GM23338 (cell line): ENCODE measurements around the gene SRPK2. TPM values are rescaled to one million over a fixed set of nuclear protein-coding genes. Genes with fewer than 3 reads are reported as not detected.

ENCODE experiments used
- ATAC-seq: fragments of 200-7000 bp; cut with Tn5 transposase; 3 replicates; pipeline ENCODE4 v1.9.1; 2020
- DNase-seq: peaks from one replicate; pipeline ENCODE4 v3.0.0-alpha.2; 2015; ENCODE audit warnings: low spot score
- H2AFZ ChIP-seq: fragments of 200-600 bp; sonication (generic); 2 replicates; pipeline ENCODE4 v1.8.0; 2016; ENCODE audit warnings: antibody characterized with exemption, mild to moderate bottlenecking, moderate library complexity
- H3F3A ChIP-seq: fragments of 200-600 bp; sonication (generic); replicated peaks from 2 replicates; pipeline ENCODE4 v1.8.0; 2017; ENCODE audit warnings: antibody characterized with exemption, mixed run types, low read depth
- H3K27ac ChIP-seq: fragments of 200-600 bp; sonication (generic); 2 replicates; pipeline ENCODE4 v1.6.1; 2016; ENCODE audit warnings: low read depth
- H3K27me3 ChIP-seq: fragments of 200-600 bp; sonication (generic); 2 replicates; pipeline ENCODE4 v1.8.0; 2016; ENCODE audit warnings: mild to moderate bottlenecking, mixed run types, moderate library complexity; ENCODE audit not compliant: insufficient read depth
- H3K36me3 ChIP-seq: fragments of 200-600 bp; sonication (generic); 2 replicates; pipeline ENCODE4 v1.8.0; 2016; ENCODE audit warnings: mild to moderate bottlenecking; ENCODE audit not compliant: insufficient read depth
- H3K4me1 ChIP-seq: fragments of 200-600 bp; sonication (generic); 2 replicates; pipeline ENCODE4 v1.8.0; 2016; ENCODE audit warnings: mild to moderate bottlenecking, moderate library complexity; ENCODE audit not compliant: insufficient read depth
- H3K4me2 ChIP-seq: fragments of 200-600 bp; sonication (generic); 2 replicates; pipeline ENCODE4 v1.7.1; 2017; ENCODE audit warnings: mixed run types
- H3K4me3 ChIP-seq: fragments of 200-600 bp; sonication (generic); 2 replicates; pipeline ENCODE4 v1.6.1; 2016; ENCODE audit warnings: mixed run types
- H3K79me2 ChIP-seq: fragments of 200-600 bp; sonication (generic); replicated peaks from 2 replicates; pipeline ENCODE4 v1.8.0; 2017; ENCODE audit warnings: mild to moderate bottlenecking; ENCODE audit not compliant: insufficient read depth
- H3K9me2 ChIP-seq: fragments of 200-600 bp; sonication (generic); 2 replicates; pipeline ENCODE4 v1.8.0; 2017; ENCODE audit not compliant: insufficient read depth
- H4K20me1 ChIP-seq: fragments of 200-600 bp; sonication (generic); replicated peaks from 2 replicates; pipeline ENCODE4 v1.8.0; 2017; ENCODE audit warnings: mild to moderate bottlenecking; ENCODE audit not compliant: insufficient read depth
- H3K27ac Mint-ChIP-seq: 2 replicates; pipeline ENCODE4 v1.8.0; 2020; ENCODE audit warnings: inconsistent platforms, mild to moderate bottlenecking, moderate library complexity, mixed read lengths
- H3K27me3 Mint-ChIP-seq: 3 replicates; pipeline ENCODE4 v1.8.0; 2022; ENCODE audit warnings: low read depth, mild to moderate bottlenecking, moderate library complexity, mixed read lengths, inconsistent platforms; ENCODE audit not compliant: insufficient read depth, poor library complexity
- H3K36me3 Mint-ChIP-seq: 3 replicates; pipeline ENCODE4 v1.8.0; 2021; ENCODE audit warnings: low read depth, mild to moderate bottlenecking, inconsistent platforms, moderate library complexity, mixed read lengths
- H3K4me1 Mint-ChIP-seq: 3 replicates; pipeline ENCODE4 v1.8.0; 2020; ENCODE audit warnings: mild to moderate bottlenecking, inconsistent platforms, mixed read lengths
- H3K4me3 Mint-ChIP-seq: 3 replicates; pipeline ENCODE4 v1.8.0; 2021; ENCODE audit warnings: moderate library complexity, mild to moderate bottlenecking, inconsistent platforms, mixed read lengths
- H3K9me3 Mint-ChIP-seq: 3 replicates; pipeline ENCODE4 v1.8.0; 2020; ENCODE audit warnings: moderate library complexity, mild to moderate bottlenecking, inconsistent platforms, mixed read lengths
- CTCF ChIP-seq, 2 experiments: fragments of 200-600 bp in 1 of 2; sonication (generic) in 1 of 2; conservative IDR thresholded peaks; 2 replicates each; pipeline versions ENCODE4 v1.5.1 to v1.6.1; 2016 to 2017; ENCODE audit warnings: antibody characterized with exemption in 2 of 2, low read depth in 2 of 2, mild to moderate bottlenecking in 2 of 2, moderate library complexity in 1 of 2
- ETS1 ChIP-seq: IDR thresholded peaks from 2 replicates; pipeline ENCODE4 v1.6.1; 2016; ENCODE audit warnings: antibody characterized with exemption
- EZH2 ChIP-seq: fragments of 200-600 bp; sonication (generic); IDR thresholded peaks from one replicate; pipeline ENCODE4 v1.8.0; 2017; ENCODE audit warnings: antibody characterized with exemption, mild to moderate bottlenecking, low read depth; ENCODE audit not compliant: unreplicated experiment
- EZH2phosphoT487 ChIP-seq: fragments of 200-600 bp; sonication (generic); IDR thresholded peaks from one replicate; pipeline ENCODE4 v1.8.1; 2018; ENCODE audit warnings: antibody characterized with exemption; ENCODE audit not compliant: unreplicated experiment
- JUNB ChIP-seq: IDR thresholded peaks from one replicate; pipeline ENCODE4 v1.6.1; 2016; ENCODE audit warnings: antibody characterized with exemption; ENCODE audit not compliant: unreplicated experiment
- NANOG ChIP-seq: IDR thresholded peaks from 2 replicates; pipeline ENCODE4 v1.6.1; 2016; ENCODE audit warnings: antibody characterized with exemption, borderline replicate concordance
- POLR2AphosphoS5 ChIP-seq: IDR thresholded peaks from 2 replicates; pipeline ENCODE4 v1.6.1; 2016; ENCODE audit warnings: antibody characterized with exemption, low read depth
- ZNF331 ChIP-seq: fragments of 250-450 bp; sonication (Bioruptor Pico); IDR thresholded peaks from 2 replicates; pipeline ENCODE4 v1.5.0; 2020; ENCODE audit warnings: low read depth, mild to moderate bottlenecking, moderate library complexity
- ZNF462 ChIP-seq: fragments of 250-450 bp; sonication (Bioruptor Pico); IDR thresholded peaks from 2 replicates; pipeline ENCODE4 v1.5.0; 2020; ENCODE audit warnings: mild to moderate bottlenecking, moderate library complexity
- polyA plus RNA-seq: library from polyadenylated mRNA; unstranded; fragments of >200 nt; fragmentation: Nextera tagmentation; extraction: Ambion mirVana; gene quantifications from 2 replicates; pipeline ENCODE4 v1.2.1, GENCODE V29; 2016
- total RNA-seq: library from RNA; depleted of rRNA; stranded (reverse); fragments of >200 nt; shearing (Covaris generic); gene quantifications from 2 replicates; pipeline ENCODE4 v1.2.3, GENCODE V29; 2014

The SRPK2 gene
- total and polyA plus RNA-seq, 2 experiments from 2014 or later = 66.3 to 91.5 TPM

GRCh38 chr7:105154084-105154483 is 234.6 kb downstream of the SRPK2 start:
- H3K79me2 ChIP-seq = no peaks in the 10 kb centered on the region; the same call in 1 of the 2 replicates
- no peaks in the 10 kb centered on the region for H3K4me1 Mint-ChIP-seq
- H3K36me3 ChIP-seq = no peaks in the 10 kb centered on the region
- H3K9me3 Mint-ChIP-seq = no peaks in the 10 kb centered on the region
- no peaks in the 10 kb centered on the region for H4K20me1 ChIP-seq
- no peaks in the 10 kb centered on the region for H3K27me3 ChIP-seq
- H3K36me3 Mint-ChIP-seq = no peaks in the 10 kb centered on the region; the same call in 2 of the 3 replicates
- no peaks in the 10 kb centered on the region for H3K27me3 Mint-ChIP-seq
- ATAC-seq (no peak), DNase-seq (no peak)
- no peak overlapping the region for H3K27ac ChIP-seq
- H3K4me1 ChIP-seq = no peaks in the 10 kb centered on the region
- H3F3A ChIP-seq = no peaks in the 10 kb centered on the region
- no peak overlapping the region for H2AFZ ChIP-seq
- no peak overlapping the region for H3K4me3 Mint-ChIP-seq
- H3K4me2 ChIP-seq = no peak overlapping the region
- H3K9me2 ChIP-seq = no peaks in the 10 kb centered on the region
- H3K27ac Mint-ChIP-seq = no peak overlapping the region
- no peak overlapping the region for H3K4me3 ChIP-seq
- TF ChIP-seq POLR2AphosphoS5 (no peak), JUNB (no peak), ZNF331 (CRISPR knock-in tag) (no peak), EZH2 (no peak), ETS1 (no peak), EZH2phosphoT487 (no peak), NANOG (no peak), CTCF (conservative IDR thresholded peaks at IDR 0.05; ENCODE audit: low read depth in 2 of 2) (no peak), ZNF462 (CRISPR knock-in tag) (no peak)
